GM12878 (cell line): ENCODE data around the gene MRPL49. TPM values are rescaled to one million over a fixed set of nuclear protein-coding genes. Genes with fewer than 3 reads are reported as not detected.

Experiments used
- ATAC-seq: fragments of 200-7000 bp; cut with Tn5 transposase; 3 replicates; pipeline ENCODE4 v1.9.1; 2020; ENCODE audit warnings: mild to moderate bottlenecking, moderate library complexity
- BruUV-seq: library from RNA; stranded (reverse); fragments of 400-500 nt; replicated peaks from 2 replicates; lab custom pipeline; 2021; lab: Mats Ljungman, UMichigan
- CTCF ChIA-PET: fragments of 300-600 bp; sonication (Branson Sonifier 250); formaldehyde crosslinking; extraction: SDS; loops from one replicate; lab custom pipeline; 2021; ENCODE audit warnings: inconsistent platforms; lab: Yijun Ruan, JAX
- POLR2A ChIA-PET: fragments of 350-600 bp; formaldehyde crosslinking; extraction: SDS; loops from one replicate; lab custom pipeline; 2021; ENCODE audit warnings: inconsistent platforms; lab: Charles Lee
- RAD21 ChIA-PET: fragments of 300-600 bp; sonication (Branson Sonifier 250); formaldehyde crosslinking; loops from one replicate; lab custom pipeline; 2023; ENCODE audit warnings: antibody characterized with exemption; ENCODE audit not compliant: unreplicated experiment; lab: Charles Lee
- SMC1A ChIA-PET: fragments of 300-600 bp; sonication (Branson Sonifier 250); formaldehyde crosslinking; loops from one replicate; lab custom pipeline; 2023; ENCODE audit not compliant: unreplicated experiment, uncharacterized antibody; lab: Charles Lee
- DNase-seq: peaks from one replicate; pipeline ENCODE4 v3.0.0-alpha.2; 2011; ENCODE audit warnings: low read depth, low spot score
- FAIRE-seq: peaks from 3 replicates; lab custom pipeline; 2011; peaks lifted over from hg19 to GRCh38; lab: Jason Lieb, UNC
- H2AFZ ChIP-seq: 2 replicates; pipeline ENCODE4 v1.6.0; 2011; ENCODE audit warnings: low read depth, low read length, control low read depth; ENCODE audit not compliant: control insufficient read depth
- H3K27ac ChIP-seq: 2 replicates; pipeline ENCODE4 v1.5.1; 2011; ENCODE audit warnings: control low read depth; ENCODE audit not compliant: control insufficient read depth, insufficient read depth
- H3K27me3 ChIP-seq, 2 experiments: replicated peaks in 1 of 2; 2 replicates each; pipeline versions ENCODE4 v1.6.0 to v1.6.1; 2011; ENCODE audit warnings: low read length in 1 of 2; ENCODE audit not compliant: control insufficient read depth in 2 of 2, insufficient read depth in 2 of 2
- H3K36me3 ChIP-seq, 2 experiments: 2 replicates each; pipeline ENCODE4 v1.5.1; 2011; ENCODE audit warnings: low read length in 1 of 2; ENCODE audit not compliant: control insufficient read depth in 2 of 2, insufficient read depth in 2 of 2
- H3K4me1 ChIP-seq: 2 replicates; pipeline ENCODE4 v1.6.1; 2011; ENCODE audit warnings: mild to moderate bottlenecking, low read length, moderate library complexity, mixed read lengths; ENCODE audit not compliant: control insufficient read depth, insufficient read depth
- H3K4me2 ChIP-seq: 2 replicates; pipeline ENCODE4 v1.6.0; 2011; ENCODE audit warnings: control low read depth; ENCODE audit not compliant: control insufficient read depth, insufficient read depth
- H3K4me3 ChIP-seq: fragments of 200-600 bp; sonication (generic); 2 replicates; pipeline ENCODE4 v1.5.1; 2016
- H3K79me2 ChIP-seq: 2 replicates; pipeline ENCODE4 v1.6.0; 2011; ENCODE audit warnings: low read length; ENCODE audit not compliant: control insufficient read depth, insufficient read depth
- H3K9ac ChIP-seq: 2 replicates; pipeline ENCODE4 v1.8.0; 2011; ENCODE audit warnings: low read length, control low read depth, mixed read lengths; ENCODE audit not compliant: control insufficient read depth, insufficient read depth
- H3K9me3 ChIP-seq: replicated peaks from 3 replicates; pipeline ENCODE4 v1.5.1; 2011; ENCODE audit warnings: mild to moderate bottlenecking, low read length; ENCODE audit not compliant: control insufficient read depth, insufficient read depth
- H4K20me1 ChIP-seq: 2 replicates; pipeline ENCODE4 v1.6.0; 2011; ENCODE audit not compliant: control insufficient read depth, insufficient read depth
- EGR1 ChIP-seq, 2 experiments: IDR thresholded peaks; 1 replicate in 1 of 2; 2 replicates in 1 of 2; pipeline ENCODE4 v1.6.1; 2011 to 2012; ENCODE audit warnings: low read depth in 2 of 2, low read length in 2 of 2, borderline replicate concordance in 1 of 2, mild to moderate bottlenecking in 1 of 2, moderate library complexity in 1 of 2
- FOXK2 ChIP-seq: fragments of 450-650 bp; IDR thresholded peaks from 2 replicates; pipeline ENCODE4 v1.6.1; 2017; ENCODE audit warnings: mild to moderate bottlenecking, moderate library complexity
- MTA2 ChIP-seq: fragments of 450-650 bp; IDR thresholded peaks from 2 replicates; pipeline ENCODE4 v1.6.1; 2016; ENCODE audit warnings: low read depth, mild to moderate bottlenecking, moderate library complexity
- RBBP5 ChIP-seq: fragments of 200-600 bp; sonication (generic); conservative IDR thresholded peaks from 2 replicates; pipeline ENCODE4 v1.6.1; 2016
- SUPT20H ChIP-seq: IDR thresholded peaks from 2 replicates; pipeline ENCODE4 v1.6.1; 2011; ENCODE audit warnings: low read depth, mild to moderate bottlenecking, low read length, moderate library complexity, borderline replicate concordance; ENCODE audit not compliant: control insufficient read depth
- WGBS: methylation state at CpG from one replicate; pipeline ENCODE4 v1.1.6; 2016; ENCODE audit warnings: low lambda C conversion rate; ENCODE audit not compliant: insufficient replicate concordance, insufficient coverage; ENCODE audit errors: missing lambda C conversion rate; 5-methylcytosine and 5-hydroxymethylcytosine counted together
- in situ Hi-C: fragments of 300-500 bp; cut with MboI; formaldehyde crosslinking; loops from 9 replicates; pipeline ENCODE4 v1.14.3; 2018; ENCODE audit warnings: mixed read lengths
- intact Hi-C: fragments of 100-400 bp; cut with micrococcal nuclease; formaldehyde crosslinking; loops from one replicate; pipeline ENCODE4 v1.14.2; 2022; ENCODE audit not compliant: unreplicated experiment
- polyA plus RNA-seq, 11 experiments: library from polyadenylated mRNA; depleted of rRNA in 4 of 11; unstranded in 6 of 11; stranded (reverse) in 5 of 11; fragments of >200 nt; fragmentation: Nextera tagmentation in 4 of 11; fragmentation: Illumina TruSeq in 1 of 11; extraction: Ambion mirVana in 4 of 11; extraction: Trizol in 1 of 11; gene quantifications; 1 replicate in 1 of 11; 2 replicates in 10 of 11; pipeline versions ENCODE4 v1.2.1 to v1.2.3, GENCODE V29; 2011 to 2016; ENCODE audit warnings: inconsistent platforms in 2 of 11, missing spikeins in 2 of 11, low read depth in 1 of 11
- total RNA-seq, 4 experiments: library from RNA; depleted of rRNA in 3 of 4; stranded (reverse); fragments of >200 nt in 3 of 4; fragmentation: Illumina TruSeq in 1 of 4; extraction: Trizol in 1 of 4; gene quantifications; 2 replicates each; pipeline versions ENCODE4 v1.2.1 to v1.2.3, GENCODE V29; 2013 to 2021

Gene MRPL49
- total and polyA plus RNA-seq, 10 of the 15 experiments (the other 5 are each of a cell fraction or from before 2014, with no cell fraction given) = 42.0 to 116 (median 71.7) TPM

GRCh38 chr11:65118097-65118837 lies 3.9 kb upstream of the MRPL49 start:
- Histone ChIP-seq H3K79me2 (peaks cover 52% of the 10 kb centered on the region), H3K9me3 (no peaks in the 10 kb centered on the region), H2AFZ (no peak overlapping the region), H3K9ac (no peak overlapping the region), H4K20me1 (no peaks in the 10 kb centered on the region; the same call in 1 of the 2 replicates), H3K27me3 (no peaks in the 10 kb centered on the region), H3K4me1 (peaks cover 27% of the 10 kb centered on the region), H3K4me2 (no peak overlapping the region), H3K36me3 (peaks cover 9 to 19% of the 10 kb centered on the region in 2 experiments), H3K27ac (no peak overlapping the region), H3K4me3 (no peak overlapping the region)
- RAD21 ChIA-PET = interaction anchor here (0.6 to 2.3 kb wide), 6 partner anchors 11 to 270 kb away, joined by 3 to 12 read pairs (median 5); partner anchors contain the start of gene ARL2
- no peak for DNase-seq
- SMC1A ChIA-PET = interaction anchor here (0.8 to 2.8 kb wide), 8 partner anchors 19 to 270 kb away, joined by 3 to 11 read pairs (median 4); partner anchors contain the start of gene ARL2
- intact Hi-C loops = loop anchor here (10.0 kb wide), 2 partner anchors 217 to 343 kb away; partner anchors contain the start of genes DPF2 and SF1
- POLR2A ChIA-PET = interaction anchor here (0.5 to 1.5 kb wide), 3 partner anchors 17 to 415 kb away, joined by 3 to 7 read pairs (median 7); partner anchors contain the start of genes CAPN1 and SYVN1
- 80% methylated on average over 18 of the region's 18 CpGs for WGBS
- no peak for FAIRE-seq
- BruUV-seq = no TSS peak
- CTCF ChIA-PET = interaction anchor here (0.5 to 3.5 kb wide), 18 partner anchors 8 to 340 kb away, joined by 3 to 37 read pairs (median 4); partner anchors contain the start of genes ARL2, CAPN1 and SF1
- in situ Hi-C loops = no loop called here
- TF ChIP-seq RBBP5 = no peak
- no peak for TF ChIP-seq EGR1 (IDR thresholded peaks at IDR 0.05; ENCODE audit: borderline replicate concordance in 1 of 2, low read depth in 2 of 2, low read length in 2 of 2)
- no peak for TF ChIP-seq SUPT20H
- no peak for TF ChIP-seq FOXK2
- TF ChIP-seq MTA2 = no peak
- no peak for ATAC-seq
